Prostate gland (tissue), 2 donors: ENCODE results near the gene VWA8. TPM values are rescaled to one million over a fixed set of nuclear protein-coding genes. Genes with fewer than 3 reads are reported as not detected.

Experiments used
- DNase-seq: peaks from one replicate; pipeline ENCODE4 v3.0.0-alpha.2; 2019; ENCODE audit warnings: low spot score
- H3K27ac ChIP-seq, 2 donors: fragments of 200-600 bp; sonication (generic); 2 replicates each; pipeline ENCODE4 v1.5.1; 2017 to 2019
- H3K27me3 ChIP-seq: fragments of 200-600 bp; sonication (generic); replicated peaks from 2 replicates; pipeline ENCODE4 v1.5.1; 2019; ENCODE audit not compliant: insufficient read depth
- H3K36me3 ChIP-seq, 2 donors: fragments of 200-600 bp; sonication (generic); 1 replicate in 1 of 2; 2 replicates in 1 of 2; pipeline versions ENCODE4 v1.5.1 to v1.8.1; 2017 to 2019
- H3K4me1 ChIP-seq: fragments of 200-600 bp; sonication (generic); replicated peaks from 2 replicates; pipeline ENCODE4 v1.5.1; 2019
- H3K4me3 ChIP-seq, 2 donors: fragments of 200-600 bp; sonication (generic); 2 replicates each; pipeline ENCODE4 v1.5.1; 2017 to 2019
- H3K9me3 ChIP-seq: fragments of 200-600 bp; sonication (generic); 2 replicates; pipeline ENCODE4 v1.5.1; 2017
- POLR2A ChIP-seq: fragments of 450-650 bp; IDR thresholded peaks from one replicate; pipeline ENCODE4 v1.6.1; 2016; ENCODE audit warnings: antibody characterized with exemption, mild to moderate bottlenecking
- POLR2AphosphoS5 ChIP-seq: sonication (generic); formaldehyde crosslinking; IDR thresholded peaks from one replicate; pipeline ENCODE4 v1.6.1; 2017; ENCODE audit warnings: antibody characterized with exemption
- WGBS: methylation state at CpG from one replicate; pipeline ENCODE4 v1.1.5; 2018; 5-methylcytosine and 5-hydroxymethylcytosine counted together
- intact Hi-C: fragments of 100-400 bp; cut with DNase I; formaldehyde crosslinking; loops from one replicate; pipeline ENCODE4 v1.14.2; 2022
- total RNA-seq, 2 donors: library from RNA; depleted of rRNA; stranded (reverse); fragments of >200 nt; gene quantifications; one replicate each; pipeline ENCODE4 v1.1.0, GENCODE V29; 2016
- TF ChIP-seq, protein P1 (sequence below), 4 experiments: fragments of 200-600 bp in 2 of 4; fragments of 450-650 bp in 2 of 4; sonication (generic) in 2 of 4; IDR thresholded peaks; 1 replicate in 3 of 4; 2 replicates in 1 of 4; pipeline ENCODE4 v1.5.1; 2016 to 2019; ENCODE audit warnings: antibody characterized with exemption in 4 of 4, mild to moderate bottlenecking in 2 of 4, moderate library complexity in 2 of 4

VWA8 gene
- total RNA-seq, 2 donors from 2014 or later, result 18.1 to 21.8 TPM

DNA sequence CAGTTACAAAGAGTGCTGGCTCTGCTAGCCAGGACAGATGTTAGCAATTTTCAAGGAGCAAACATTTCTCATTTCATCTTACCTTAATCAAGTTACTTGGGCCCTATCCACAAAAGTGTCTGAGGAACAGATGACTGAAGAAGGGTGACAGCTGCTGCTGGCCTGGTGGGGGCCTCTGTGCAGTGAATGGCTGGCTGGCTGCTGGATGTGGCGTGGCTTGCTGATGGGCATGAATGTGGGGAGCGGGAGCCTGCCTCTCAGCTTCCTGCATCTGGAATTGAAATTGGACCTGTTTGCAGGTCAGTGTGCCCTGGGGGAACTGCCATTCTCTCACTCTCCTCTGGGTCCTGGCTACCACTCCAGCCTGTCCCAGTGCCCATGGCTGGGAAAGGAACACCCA, 408.9 kb downstream of the VWA8 start:
- intact Hi-C loops, result no loop called here
- Histone ChIP-seq H3K27ac (no peak overlapping the region), H3K4me3 (no peak overlapping the region), H3K36me3 (no peaks in the 10 kb centered on the region), H3K27me3 (no peaks in the 10 kb centered on the region), H3K4me1 (peaks cover 3% of the 10 kb centered on the region), H3K9me3 (no peaks in the 10 kb centered on the region)
- no peak for DNase-seq
- 97% methylated on average over 2 of the region's 2 CpGs for WGBS
- TF ChIP-seq, protein P1, sequence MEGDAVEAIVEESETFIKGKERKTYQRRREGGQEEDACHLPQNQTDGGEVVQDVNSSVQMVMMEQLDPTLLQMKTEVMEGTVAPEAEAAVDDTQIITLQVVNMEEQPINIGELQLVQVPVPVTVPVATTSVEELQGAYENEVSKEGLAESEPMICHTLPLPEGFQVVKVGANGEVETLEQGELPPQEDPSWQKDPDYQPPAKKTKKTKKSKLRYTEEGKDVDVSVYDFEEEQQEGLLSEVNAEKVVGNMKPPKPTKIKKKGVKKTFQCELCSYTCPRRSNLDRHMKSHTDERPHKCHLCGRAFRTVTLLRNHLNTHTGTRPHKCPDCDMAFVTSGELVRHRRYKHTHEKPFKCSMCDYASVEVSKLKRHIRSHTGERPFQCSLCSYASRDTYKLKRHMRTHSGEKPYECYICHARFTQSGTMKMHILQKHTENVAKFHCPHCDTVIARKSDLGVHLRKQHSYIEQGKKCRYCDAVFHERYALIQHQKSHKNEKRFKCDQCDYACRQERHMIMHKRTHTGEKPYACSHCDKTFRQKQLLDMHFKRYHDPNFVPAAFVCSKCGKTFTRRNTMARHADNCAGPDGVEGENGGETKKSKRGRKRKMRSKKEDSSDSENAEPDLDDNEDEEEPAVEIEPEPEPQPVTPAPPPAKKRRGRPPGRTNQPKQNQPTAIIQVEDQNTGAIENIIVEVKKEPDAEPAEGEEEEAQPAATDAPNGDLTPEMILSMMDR (IDR thresholded peaks at IDR 0.05), result no peak
- no peak for TF ChIP-seq POLR2A
- TF ChIP-seq POLR2AphosphoS5, result no peak

DNA sequence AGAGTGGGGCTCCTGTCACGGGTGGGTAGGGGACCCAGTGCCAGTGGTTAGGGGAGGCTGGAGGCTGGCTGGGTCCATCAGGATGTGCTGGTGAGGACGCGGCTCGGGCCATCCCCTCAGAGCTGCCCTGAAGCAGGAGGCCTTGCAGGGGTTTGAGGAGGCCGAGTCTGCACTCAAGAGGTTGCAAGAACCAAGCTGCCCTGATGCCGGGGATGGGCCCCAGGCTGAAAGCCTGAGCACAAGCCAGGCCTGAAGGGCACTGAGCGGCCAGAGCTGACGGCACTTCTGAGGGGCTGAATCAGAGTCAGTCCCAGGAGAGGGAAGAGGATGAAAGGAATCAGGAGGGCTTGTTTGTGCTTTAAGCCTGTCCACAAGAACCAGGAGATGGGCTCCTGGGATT, 410.6 kb downstream of the VWA8 start:
- no peaks in the 10 kb centered on the region for H3K27me3 ChIP-seq
- no peaks in the 10 kb centered on the region for H3K9me3 ChIP-seq
- intact Hi-C loops, result no loop called here
- peaks cover 3% of the 10 kb centered on the region for H3K4me1 ChIP-seq
- WGBS, result 97% methylated on average over 8 of the region's 8 CpGs
- DNase-seq, result no peak
- H3K4me3 ChIP-seq, result no peak overlapping the region
- TF ChIP-seq POLR2AphosphoS5, result no peak
- no peak for TF ChIP-seq POLR2A
- TF ChIP-seq, protein P1 (IDR thresholded peaks at IDR 0.05), result no peak
- H3K27ac ChIP-seq, result no peak overlapping the region
- H3K36me3 ChIP-seq, result no peaks in the 10 kb centered on the region

DNA sequence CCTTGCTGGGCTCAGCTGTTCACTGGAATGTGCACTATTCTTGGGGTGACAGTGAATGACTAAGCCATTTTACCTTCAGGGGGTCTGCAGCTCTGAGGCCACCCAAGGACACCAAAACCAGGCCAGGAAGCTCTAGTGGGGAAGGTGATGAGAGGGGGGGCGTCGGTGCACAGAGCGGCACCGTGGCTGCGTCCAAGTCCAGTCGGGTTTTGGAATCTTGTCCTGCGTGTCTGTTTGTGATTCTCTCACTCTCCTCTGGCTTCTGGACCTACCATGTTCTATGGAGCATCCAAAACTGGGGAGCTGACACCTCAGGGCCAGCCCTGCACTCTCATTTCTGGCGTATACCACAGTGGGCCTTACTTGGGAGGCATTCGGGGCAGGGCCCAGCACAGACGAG, 411.4 kb downstream of the VWA8 start:
- H3K27me3 ChIP-seq, result no peaks in the 10 kb centered on the region
- no peak for DNase-seq
- H3K9me3 ChIP-seq, result no peaks in the 10 kb centered on the region
- no peak overlapping the region for H3K27ac ChIP-seq
- H3K4me3 ChIP-seq, result no peak overlapping the region
- no peaks in the 10 kb centered on the region for H3K36me3 ChIP-seq
- H3K4me1 ChIP-seq, result peaks cover 3% of the 10 kb centered on the region
- intact Hi-C loops, result no loop called here
- TF ChIP-seq, protein P1 (IDR thresholded peaks at IDR 0.05), result no peak
- TF ChIP-seq POLR2A (no peak), POLR2AphosphoS5 (no peak)
- WGBS, result 93% methylated on average over 10 of the region's 10 CpGs

DNA sequence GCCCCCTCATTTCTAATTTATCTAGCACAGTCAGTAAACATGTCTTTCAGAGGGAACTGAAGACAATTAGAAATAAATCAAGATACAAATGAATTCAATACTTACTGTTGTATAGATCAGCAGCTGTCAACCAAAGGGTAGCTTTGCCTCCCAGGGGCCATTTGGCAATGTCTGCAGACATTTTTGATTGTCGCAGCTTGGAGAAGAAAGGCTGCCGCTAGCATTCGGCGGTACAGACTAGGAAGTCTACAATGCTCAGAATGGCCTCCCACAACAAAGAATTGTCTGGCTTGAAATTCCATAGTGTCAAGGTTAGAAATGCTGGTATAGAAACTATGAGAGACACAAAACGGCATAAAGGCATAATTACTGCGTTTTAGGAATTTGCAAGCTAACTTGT, 412.0 kb downstream of the VWA8 start:
- H3K36me3 ChIP-seq, result no peaks in the 10 kb centered on the region
- intact Hi-C loops, result no loop called here
- H3K9me3 ChIP-seq, result no peaks in the 10 kb centered on the region
- H3K4me3 ChIP-seq, result no peak overlapping the region
- TF ChIP-seq POLR2AphosphoS5 (no peak), POLR2A (no peak)
- TF ChIP-seq, protein P1 (IDR thresholded peaks at IDR 0.05), result no peak
- no peak overlapping the region for H3K27ac ChIP-seq
- no peak for DNase-seq
- WGBS, result 92% methylated on average over 6 of the region's 6 CpGs
- no peaks in the 10 kb centered on the region for H3K27me3 ChIP-seq
- peaks cover 3% of the 10 kb centered on the region for H3K4me1 ChIP-seq

DNA sequence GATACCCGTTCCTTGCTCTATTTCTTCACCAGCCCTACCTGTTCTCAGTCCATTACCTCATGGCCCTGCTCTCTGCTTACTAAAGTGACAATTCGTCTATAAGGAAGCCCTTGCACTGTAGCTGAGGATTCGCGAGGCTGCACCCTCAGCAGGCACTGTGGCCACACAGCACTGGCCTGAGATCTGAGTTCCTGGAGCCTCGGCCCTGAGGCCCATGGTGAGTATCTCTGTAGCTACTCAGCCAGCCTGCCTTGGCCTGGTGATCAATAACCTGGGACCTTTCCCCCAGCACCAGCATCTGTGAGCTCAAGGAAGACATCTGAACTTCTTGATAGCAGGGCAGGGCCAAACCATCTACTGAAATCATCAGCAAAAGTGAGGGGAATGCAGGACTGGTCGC, 412.9 kb downstream of the VWA8 start:
- Histone ChIP-seq H3K4me1 (peaks cover 3% of the 10 kb centered on the region), H3K36me3 (no peaks in the 10 kb centered on the region), H3K27ac (peak overlapping the region; percentile 33 to 60), H3K27me3 (no peaks in the 10 kb centered on the region), H3K4me3 (no peak overlapping the region), H3K9me3 (no peaks in the 10 kb centered on the region)
- TF ChIP-seq POLR2A, result no peak
- TF ChIP-seq, protein P1 (IDR thresholded peaks at IDR 0.05), result no peak
- TF ChIP-seq POLR2AphosphoS5, result no peak
- DNase-seq, result no peak
- 88% methylated on average over 6 of the region's 6 CpGs for WGBS
- intact Hi-C loops, result no loop called here
